CD14-positive monocyte (primary cell): ENCODE results near the gene CSTB. TPM values are rescaled to one million over a fixed set of nuclear protein-coding genes. Genes with fewer than 3 reads are reported as not detected.

ENCODE experiments used
- DNase-seq, 3 donors: peaks; one replicate each; pipeline ENCODE4 v3.0.0-alpha.2; 2011 to 2022
- H2AFZ ChIP-seq: 2 replicates; pipeline ENCODE4 v1.6.0; 2012; ENCODE audit warnings: mild to moderate bottlenecking, low read depth, low read length, inconsistent platforms; ENCODE audit not compliant: insufficient read depth, poor library complexity, severe bottlenecking
- H3K27ac ChIP-seq, 2 donors: 1 replicate in 1 of 2; 2 replicates in 1 of 2; pipeline ENCODE4 v1.5.1; 2012 to 2013; ENCODE audit warnings: low read length in 2 of 2, control low read depth in 1 of 2, inconsistent platforms in 1 of 2, low read depth in 1 of 2, mild to moderate bottlenecking in 1 of 2
- H3K27me3 ChIP-seq, 2 donors: one replicate each; pipeline versions ENCODE4 v1.6.0 to v1.6.1; 2011 to 2013; ENCODE audit warnings: low read length in 2 of 2; ENCODE audit not compliant: control insufficient read depth in 2 of 2, insufficient read depth in 2 of 2
- H3K36me3 ChIP-seq, 2 donors: replicated peaks in 1 of 2; 1 replicate in 1 of 2; 2 replicates in 1 of 2; pipeline versions ENCODE4 v1.5.1 to v1.6.1; 2012 to 2013; ENCODE audit warnings: low read length in 2 of 2, control low read depth in 1 of 2, inconsistent platforms in 1 of 2, mild to moderate bottlenecking in 1 of 2; ENCODE audit not compliant: insufficient read depth in 2 of 2, control insufficient read depth in 1 of 2
- H3K4me1 ChIP-seq, 2 donors: 1 replicate in 1 of 2; 2 replicates in 1 of 2; pipeline versions ENCODE4 v1.5.1 to v1.6.1; 2012 to 2013; ENCODE audit warnings: low read length in 2 of 2, control low read depth in 1 of 2, inconsistent platforms in 1 of 2, mild to moderate bottlenecking in 1 of 2, moderate library complexity in 1 of 2; ENCODE audit not compliant: insufficient read depth in 2 of 2, control insufficient read depth in 1 of 2
- H3K4me2 ChIP-seq: replicated peaks from 2 replicates; pipeline ENCODE3; 2012; ENCODE audit warnings: low read length, moderate library complexity, mild to moderate bottlenecking; ENCODE audit not compliant: poor library complexity, severe bottlenecking; ENCODE audit errors: extremely low read depth
- H3K4me3 ChIP-seq, 3 experiments: fragments of 200-600 bp in 1 of 3; sonication (generic) in 1 of 3; replicated peaks in 1 of 3; 1 replicate in 2 of 3; 2 replicates in 1 of 3; pipeline ENCODE4 v1.5.1; 2011 to 2013; ENCODE audit warnings: low read length in 3 of 3, mild to moderate bottlenecking in 3 of 3, control low read depth in 2 of 3, low read depth in 2 of 3, inconsistent platforms in 1 of 3, moderate library complexity in 1 of 3
- H3K79me2 ChIP-seq: 2 replicates; pipeline ENCODE4 v1.6.0; 2012; ENCODE audit warnings: mild to moderate bottlenecking, control low read depth, inconsistent platforms, low read length, moderate library complexity; ENCODE audit not compliant: insufficient read depth
- H3K9ac ChIP-seq: 2 replicates; pipeline ENCODE4 v1.6.0; 2017; ENCODE audit warnings: low read length, mild to moderate bottlenecking; ENCODE audit not compliant: insufficient read depth, poor library complexity, severe bottlenecking
- H3K9me3 ChIP-seq, 2 donors: replicated peaks in 1 of 2; 1 replicate in 1 of 2; 2 replicates in 1 of 2; pipeline versions ENCODE4 v1.5.1 to v1.6.1; 2012 to 2013; ENCODE audit warnings: low read length in 2 of 2, control low read depth in 1 of 2; ENCODE audit not compliant: control insufficient read depth in 1 of 2, insufficient read depth in 1 of 2
- H4K20me1 ChIP-seq: 2 replicates; pipeline ENCODE4 v1.6.0; 2012; ENCODE audit warnings: mild to moderate bottlenecking, low read length, control low read depth, moderate library complexity; ENCODE audit not compliant: insufficient read depth
- H3K27ac Mint-ChIP-seq, 7 donors: one replicate each; pipeline ENCODE4 v1.8.0; 2020; ENCODE audit warnings: mild to moderate bottlenecking in 7 of 7, mixed read lengths in 7 of 7, moderate library complexity in 6 of 7, inconsistent platforms in 2 of 7
- H3K27me3 Mint-ChIP-seq, 3 donors: one replicate each; pipeline ENCODE4 v1.8.0; 2021 to 2022; ENCODE audit warnings: low read depth in 3 of 3, mild to moderate bottlenecking in 3 of 3, mixed read lengths in 3 of 3, moderate library complexity in 3 of 3, inconsistent platforms in 1 of 3
- H3K36me3 Mint-ChIP-seq, 2 donors: one replicate each; pipeline ENCODE4 v1.8.0; 2020; ENCODE audit warnings: mixed read lengths in 2 of 2, inconsistent platforms in 1 of 2, mild to moderate bottlenecking in 1 of 2
- H3K4me1 Mint-ChIP-seq: one replicate; pipeline ENCODE4 v1.8.0; 2020; ENCODE audit warnings: mild to moderate bottlenecking, mixed read lengths
- H3K4me3 Mint-ChIP-seq, 2 donors: one replicate each; pipeline ENCODE4 v1.8.0; 2020; ENCODE audit warnings: mild to moderate bottlenecking in 2 of 2, mixed read lengths in 2 of 2, moderate library complexity in 1 of 2
- H3K9me3 Mint-ChIP-seq, 7 donors: one replicate each; pipeline ENCODE4 v1.8.0; 2020 to 2022; ENCODE audit warnings: mixed read lengths in 7 of 7, mild to moderate bottlenecking in 6 of 7, moderate library complexity in 6 of 7, inconsistent platforms in 2 of 7
- CTCF ChIP-seq: fragments of 200-600 bp; IDR thresholded peaks from one replicate; pipeline ENCODE4 v1.8.0; 2022; ENCODE audit warnings: antibody characterized with exemption, mild to moderate bottlenecking
- WGBS: methylation state at CpG from one replicate; pipeline ENCODE4 v1.1.5; 2013; ENCODE audit warnings: missing lambda C conversion rate; ENCODE audit not compliant: insufficient coverage; 5-methylcytosine and 5-hydroxymethylcytosine counted together
- intact Hi-C, 2 donors: fragments of 100-400 bp; cut with micrococcal nuclease; formaldehyde crosslinking; loops; one replicate each; pipeline versions ENCODE4 v1.15.0 to v1.15.1; 2023
- polyA plus RNA-seq, 3 donors: library from polyadenylated mRNA; depleted of rRNA in 1 of 3; unstranded in 2 of 3; stranded (reverse) in 1 of 3; fragments of 300-500 nt in 2 of 3; fragments of >200 nt in 1 of 3; fragmentation: Illumina TruSeq in 2 of 3; gene quantifications; 1 replicate in 2 of 3; 2 replicates in 1 of 3; pipeline ENCODE4 v1.2.3, GENCODE V29; 2012 to 2021

The CSTB gene
- polyA plus RNA-seq, 3 donors = 73.7 to 120 (median 115) TPM

- H3K4me1 ChIP-seq = peaks cover 19 to 21% of the 10 kb centered on the region in 2 donors
- peaks cover 0 to 2% (median 2%) of the 10 kb centered on the region in 3 donors for H3K27me3 Mint-ChIP-seq
- H3K9me3 ChIP-seq = no peaks in the 10 kb centered on the region
- peak overlapping the region in 2 of 7 donors; percentile 36 to 74 for H3K27ac Mint-ChIP-seq
- intact Hi-C loops = no loop called here
- peaks cover 12 to 66% of the 10 kb centered on the region in 2 donors for H3K36me3 ChIP-seq
- no peak overlapping the region for H3K4me2 ChIP-seq
- H3K4me3 Mint-ChIP-seq = no peak overlapping the region
- H3K9me3 Mint-ChIP-seq = peaks cover 0 to 5% (median 0%) of the 10 kb centered on the region in 7 donors
- no peak overlapping the region for H3K4me3 ChIP-seq
- no peak for TF ChIP-seq CTCF
- peaks cover 29% of the 10 kb centered on the region for H3K79me2 ChIP-seq
- WGBS = over 99% methylated on average over 15 of the region's 16 CpGs
- H4K20me1 ChIP-seq = peaks cover 50% of the 10 kb centered on the region
- H3K27ac ChIP-seq = peak overlapping the region in 1 of 2 donors; percentile 20
- H3K4me1 Mint-ChIP-seq = peaks cover 18% of the 10 kb centered on the region
- peaks cover 45 to 62% of the 10 kb centered on the region in 2 donors for H3K36me3 Mint-ChIP-seq
- no peaks in the 10 kb centered on the region for H3K27me3 ChIP-seq
- no peak overlapping the region for H2AFZ ChIP-seq
- no peak for DNase-seq
- no peak overlapping the region for H3K9ac ChIP-seq
Measured at GRCh38 chr21:43793243-43793642, 17.1 kb upstream of the CSTB start.

GRCh38 chr21:43792406-43792805 is 16.3 kb upstream of the CSTB start:
- peaks cover 19 to 21% of the 10 kb centered on the region in 2 donors for H3K4me1 ChIP-seq

More at GRCh38 chr21:43792406-43792805, 16.3 kb upstream of the CSTB start:
- H3K4me3 ChIP-seq = no peak overlapping the region
- no peak overlapping the region for H3K4me3 Mint-ChIP-seq
- WGBS = 97% methylated on average over 7 of the region's 8 CpGs
- no peak overlapping the region for H3K4me2 ChIP-seq
- H3K4me1 Mint-ChIP-seq = peaks cover 18% of the 10 kb centered on the region
- peaks cover 42% of the 10 kb centered on the region for H4K20me1 ChIP-seq
- peaks cover 37 to 53% of the 10 kb centered on the region in 2 donors for H3K36me3 Mint-ChIP-seq
- no peaks in the 10 kb centered on the region for H3K27me3 Mint-ChIP-seq
- H3K9ac ChIP-seq = no peak overlapping the region
- no peak for DNase-seq
- TF ChIP-seq CTCF = no peak
- no peak overlapping the region for H2AFZ ChIP-seq
- intact Hi-C loops = no loop called here
- H3K9me3 ChIP-seq = no peaks in the 10 kb centered on the region
- no peaks in the 10 kb centered on the region for H3K27me3 ChIP-seq
- H3K27ac ChIP-seq = peak overlapping the region in 1 of 2 donors; percentile 18
- peaks cover 0 to 5% (median 0%) of the 10 kb centered on the region in 7 donors for H3K9me3 Mint-ChIP-seq
- H3K36me3 ChIP-seq = peaks cover 8 to 57% of the 10 kb centered on the region in 2 donors
- peaks cover 29% of the 10 kb centered on the region for H3K79me2 ChIP-seq
- H3K27ac Mint-ChIP-seq = peak overlapping the region in 2 of 7 donors; percentile 12 to 42
